GM18526 (cell line): ENCODE measurements around the gene SEC11A.

Experiments used
- POLR2A ChIP-seq: IDR thresholded peaks from 3 replicates; pipeline ENCODE4 v1.6.1; 2011; ENCODE audit not compliant: insufficient read length; ENCODE audit errors: extremely low read depth

Gene SEC11A

DNA sequence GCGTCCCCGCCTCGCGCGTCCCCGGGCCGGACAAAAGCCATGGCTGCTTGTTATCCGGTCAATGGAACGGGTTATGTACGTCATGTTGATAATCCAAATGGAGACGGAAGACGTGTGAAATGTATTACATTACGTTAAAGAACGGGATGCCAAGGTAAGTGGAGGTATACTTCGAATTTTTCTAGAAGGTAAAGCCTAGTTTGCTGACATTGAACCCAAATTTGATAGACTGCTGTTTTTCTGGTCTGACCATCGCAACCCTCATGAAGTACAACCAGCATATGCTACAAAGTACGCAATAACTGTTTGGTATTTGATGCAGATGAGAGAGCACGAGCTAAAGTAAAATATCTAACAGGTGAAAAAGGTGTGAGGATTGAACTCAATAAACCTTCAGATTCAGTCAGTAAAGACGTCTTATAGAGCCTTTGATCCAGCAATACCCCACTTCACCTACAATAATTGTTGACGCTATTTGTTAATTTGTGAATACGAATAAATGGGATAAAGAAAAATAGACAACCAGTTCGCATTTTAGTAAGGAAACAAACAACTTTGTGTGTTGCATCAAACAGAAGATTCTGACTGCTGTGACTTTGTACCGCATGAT is 81.6 kb downstream of the SEC11A start:
- no peak for TF ChIP-seq POLR2A

DNA sequence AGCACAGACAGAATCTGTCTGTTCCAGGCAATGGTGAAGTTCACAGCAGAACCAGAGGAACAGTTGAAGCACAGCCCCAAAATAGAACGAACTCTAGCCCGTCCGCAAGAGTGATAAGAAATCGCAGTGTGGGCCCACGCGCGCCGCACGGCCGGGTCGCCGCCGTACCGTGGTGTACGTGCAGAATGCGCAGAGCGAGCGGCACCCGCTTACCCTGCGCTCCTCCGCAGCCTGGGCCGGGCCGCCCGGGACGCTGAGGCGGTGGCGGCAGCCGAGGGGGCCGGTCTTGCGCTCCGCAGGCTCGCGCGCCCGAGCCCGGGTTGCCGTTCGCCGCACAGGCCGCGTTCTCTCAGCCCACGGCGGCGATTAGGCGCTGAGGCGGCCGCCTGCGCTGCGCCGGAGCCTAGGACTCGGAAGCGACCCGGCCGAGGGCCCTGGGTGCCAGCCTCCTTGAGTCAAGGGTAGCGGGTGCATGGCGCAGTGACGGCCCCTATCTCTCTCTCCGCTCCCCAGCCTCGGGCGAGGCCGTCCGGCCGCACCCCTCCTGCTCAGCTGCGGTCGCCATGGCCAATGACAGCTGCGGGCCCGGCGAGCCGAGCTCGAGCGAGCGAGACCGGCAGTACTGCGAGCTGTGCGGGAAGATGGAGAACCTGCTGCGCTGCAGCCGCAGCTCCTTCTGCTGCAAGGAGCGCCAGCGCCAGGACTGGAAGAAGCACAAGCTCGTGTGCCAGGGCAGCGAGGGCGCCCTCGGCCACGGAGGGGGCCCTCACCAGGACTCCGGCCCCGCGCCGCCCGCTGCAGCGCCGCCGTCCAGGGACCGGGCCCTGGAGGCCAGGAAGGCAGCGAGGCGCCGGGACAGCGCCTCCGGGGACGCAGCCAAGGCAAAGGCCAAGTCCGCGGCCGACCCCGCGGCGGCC is 82.4 kb downstream of the SEC11A start:
- TF ChIP-seq POLR2A, result no peak

DNA sequence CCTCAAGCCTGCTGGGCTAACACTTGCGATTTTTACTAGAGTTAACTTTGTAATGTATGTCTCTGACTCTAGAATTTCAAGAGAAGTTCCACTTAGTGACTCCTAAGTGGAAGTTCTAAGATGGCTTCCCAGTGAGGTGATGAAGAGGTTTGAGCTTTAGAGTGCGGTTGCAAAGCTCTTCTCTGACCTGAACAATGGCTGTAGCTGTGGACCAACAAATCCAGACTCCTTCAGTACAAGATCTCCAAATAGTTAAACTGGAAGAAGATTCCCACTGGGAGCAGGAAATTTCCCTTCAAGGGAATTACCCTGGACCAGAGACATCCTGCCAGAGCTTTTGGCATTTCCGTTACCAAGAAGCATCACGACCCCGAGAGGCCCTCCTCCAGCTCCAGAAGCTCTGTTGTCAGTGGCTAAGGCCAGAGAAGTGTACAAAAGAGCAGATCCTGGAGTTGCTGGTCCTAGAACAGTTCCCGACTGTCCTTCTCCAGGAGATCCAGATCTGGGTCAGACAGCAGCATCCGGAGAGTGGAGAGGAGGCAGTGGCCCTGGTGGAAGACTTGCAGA is 84.2 kb downstream of the SEC11A start:
- TF ChIP-seq POLR2A, result no peak

DNA sequence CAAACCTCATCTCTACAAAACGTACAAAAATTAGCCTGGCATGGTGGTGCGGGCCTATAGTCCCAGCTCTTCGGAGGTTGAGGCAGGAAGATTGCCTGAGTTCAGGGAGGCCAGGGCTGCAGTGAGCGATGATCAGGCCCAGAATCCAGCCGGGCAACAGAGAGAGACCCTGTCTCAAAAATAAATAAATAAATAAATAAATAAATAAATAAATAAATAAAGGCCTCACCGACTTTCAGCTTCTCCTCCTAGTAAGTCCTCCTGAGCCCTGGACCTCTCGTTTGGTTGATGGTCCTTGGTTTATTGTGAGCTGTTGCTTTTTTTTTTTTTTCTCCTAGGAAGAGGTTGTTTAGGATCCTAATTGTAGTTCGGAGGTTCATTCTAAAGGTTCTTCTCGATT is 86.9 kb downstream of the SEC11A start:
- TF ChIP-seq POLR2A, result no peak

DNA sequence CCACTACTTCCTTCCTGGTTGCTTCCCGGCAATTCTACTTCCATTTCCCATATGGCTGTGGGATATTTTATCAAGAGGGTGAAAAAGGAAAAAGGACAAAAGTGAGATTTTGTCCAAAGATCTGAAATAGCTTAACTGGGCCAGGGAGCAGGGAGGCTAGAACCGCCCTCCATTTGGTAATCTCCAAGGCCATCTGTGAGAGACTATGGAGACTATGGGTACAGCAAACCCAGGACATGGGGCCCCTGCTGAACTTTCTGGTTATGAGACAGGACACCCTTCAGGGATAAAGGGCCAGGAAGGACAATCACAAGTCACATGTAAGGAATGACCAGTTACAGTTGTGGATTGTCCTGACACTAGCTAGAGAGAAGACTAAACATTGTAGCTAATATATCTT is 90.8 kb downstream of the SEC11A start:
- TF ChIP-seq POLR2A, result no peak

DNA sequence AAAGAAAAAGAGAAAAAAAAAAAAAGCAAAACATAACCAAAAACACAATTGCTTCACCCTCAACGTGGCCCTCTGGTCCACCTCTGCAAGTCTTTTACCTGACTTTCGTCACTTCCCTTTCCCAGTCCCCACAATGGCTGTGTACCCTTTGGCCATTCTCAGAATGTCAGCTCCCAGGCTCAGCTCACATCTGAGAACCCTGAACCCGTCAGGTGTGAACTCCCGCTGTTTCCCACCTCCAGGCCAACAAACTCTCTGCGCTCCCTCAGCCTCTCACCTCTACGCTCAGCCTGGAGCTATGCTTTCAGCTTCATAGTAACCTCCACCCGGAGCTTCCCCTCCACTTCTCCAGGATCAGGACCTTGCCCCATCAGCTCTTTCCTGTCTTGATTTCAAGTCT is 91.6 kb downstream of the SEC11A start:
- no peak for TF ChIP-seq POLR2A

DNA sequence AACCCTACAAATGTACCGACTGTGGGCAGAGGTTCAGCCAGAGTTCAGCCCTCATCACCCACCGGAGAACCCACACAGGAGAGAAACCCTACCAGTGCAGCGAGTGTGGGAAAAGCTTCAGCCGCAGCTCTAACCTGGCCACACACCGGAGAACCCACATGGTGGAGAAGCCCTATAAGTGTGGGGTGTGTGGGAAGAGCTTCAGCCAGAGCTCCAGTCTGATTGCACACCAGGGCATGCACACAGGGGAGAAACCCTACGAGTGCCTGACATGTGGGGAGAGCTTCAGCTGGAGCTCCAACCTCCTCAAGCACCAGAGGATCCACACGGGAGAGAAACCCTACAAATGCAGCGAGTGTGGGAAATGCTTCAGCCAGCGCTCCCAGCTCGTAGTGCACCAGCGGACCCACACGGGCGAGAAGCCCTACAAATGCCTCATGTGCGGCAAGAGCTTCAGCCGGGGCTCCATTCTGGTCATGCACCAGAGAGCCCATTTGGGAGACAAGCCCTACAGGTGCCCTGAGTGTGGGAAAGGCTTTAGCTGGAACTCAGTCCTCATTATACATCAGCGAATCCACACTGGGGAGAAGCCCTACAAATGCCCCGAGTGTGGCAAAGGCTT is 94.5 kb downstream of the SEC11A start:
- TF ChIP-seq POLR2A, result no peak

DNA sequence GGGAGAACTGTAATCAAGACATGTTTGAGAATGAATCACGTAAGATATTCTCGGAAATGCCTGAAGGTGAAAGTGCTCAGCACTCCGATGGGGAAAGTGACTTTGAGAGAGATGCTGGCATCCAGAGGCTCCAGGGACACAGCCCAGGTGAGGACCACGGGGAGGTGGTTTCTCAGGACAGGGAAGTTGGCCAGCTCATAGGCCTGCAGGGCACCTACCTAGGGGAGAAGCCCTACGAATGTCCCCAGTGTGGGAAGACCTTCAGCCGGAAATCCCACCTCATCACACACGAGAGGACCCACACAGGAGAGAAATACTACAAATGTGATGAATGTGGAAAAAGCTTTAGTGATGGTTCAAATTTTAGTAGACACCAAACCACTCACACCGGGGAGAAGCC is 95.3 kb downstream of the SEC11A start:
- TF ChIP-seq POLR2A, result no peak
